ENCODE measurements around the gene CEP112.

The CEP112 gene

GRCh38 chr17:65754630-65755029 lies 437.3 kb downstream of the CEP112 start:
- TF ChIP-seq EZH2 (optimal IDR thresholded peaks at IDR 0.05; ENCODE audit: low read depth, low read length) (no peak), CTCF (IDR thresholded peaks at IDR 0.05; ENCODE audit: low read length) (no peak), EZH2phosphoT487 (IDR thresholded peaks at IDR 0.05; ENCODE audit: low read length) (no peak)
- Histone ChIP-seq H3K27me3 (replicated peaks; ENCODE audit: insufficient read depth, low read length) (no peaks in the 10 kb centered on the region), H3F3A (ENCODE audit: insufficient read depth, low read length) (peaks cover 10% of the 10 kb centered on the region), H3K4me1 (ENCODE audit: low read length) (peaks cover 23% of the 10 kb centered on the region), H3K4me3 (ENCODE audit: low read length) (no peak overlapping the region), H3K27ac (ENCODE audit: low read length) (no peak overlapping the region), H3K36me3 (replicated peaks; ENCODE audit: insufficient read depth, low read length) (no peaks in the 10 kb centered on the region), H3K9me3 (replicated peaks; ENCODE audit: insufficient read depth, low read length) (no peaks in the 10 kb centered on the region), H2AFZ (ENCODE audit: low read length) (no peak overlapping the region), H3K4me2 (ENCODE audit: low read depth, low read length) (no peak overlapping the region), H3K79me2 (ENCODE audit: low read length) (no peaks in the 10 kb centered on the region), H4K20me1 (ENCODE audit: insufficient read depth, low read length) (no peaks in the 10 kb centered on the region), H3K9me2 (replicated peaks; ENCODE audit: insufficient read depth, low read length) (no peaks in the 10 kb centered on the region), H3K9ac (ENCODE audit: low read length) (no peak overlapping the region)
- no peak for DNase-seq

GRCh38 chr17:65754081-65754480 lies 437.9 kb downstream of the CEP112 start:
- H3K9me2 ChIP-seq (replicated peaks; ENCODE audit: insufficient read depth, low read length) = no peaks in the 10 kb centered on the region
- no peak overlapping the region for H3K9ac ChIP-seq (ENCODE audit: low read length)

GRCh38 chr17:65753348-65753747 lies 438.6 kb downstream of the CEP112 start:
- H3K9me3 ChIP-seq (replicated peaks; ENCODE audit: insufficient read depth, low read length) = no peaks in the 10 kb centered on the region
- H3K9ac ChIP-seq (ENCODE audit: low read length) = no peak overlapping the region
- no peak for DNase-seq

More at GRCh38 chr17:65754081-65754480, 437.9 kb downstream of the CEP112 start:
- TF ChIP-seq CTCF (IDR thresholded peaks at IDR 0.05; ENCODE audit: low read length) (no peak), EZH2 (optimal IDR thresholded peaks at IDR 0.05; ENCODE audit: low read depth, low read length) (no peak), EZH2phosphoT487 (IDR thresholded peaks at IDR 0.05; ENCODE audit: low read length) (no peak)
- Histone ChIP-seq H3F3A (ENCODE audit: insufficient read depth, low read length) (peaks cover 10% of the 10 kb centered on the region), H2AFZ (ENCODE audit: low read length) (no peak overlapping the region), H3K9me3 (replicated peaks; ENCODE audit: insufficient read depth, low read length) (no peaks in the 10 kb centered on the region), H3K4me1 (ENCODE audit: low read length) (peaks cover 23% of the 10 kb centered on the region), H3K27me3 (replicated peaks; ENCODE audit: insufficient read depth, low read length) (no peaks in the 10 kb centered on the region), H3K36me3 (replicated peaks; ENCODE audit: insufficient read depth, low read length) (no peaks in the 10 kb centered on the region), H3K4me2 (ENCODE audit: low read depth, low read length) (no peak overlapping the region), H3K27ac (ENCODE audit: low read length) (no peak overlapping the region), H4K20me1 (ENCODE audit: insufficient read depth, low read length) (no peaks in the 10 kb centered on the region), H3K79me2 (ENCODE audit: low read length) (no peaks in the 10 kb centered on the region), H3K4me3 (ENCODE audit: low read length) (no peak overlapping the region)
- DNase-seq = no peak

More at GRCh38 chr17:65753348-65753747, 438.6 kb downstream of the CEP112 start:
- peaks cover 10% of the 10 kb centered on the region for H3F3A ChIP-seq (ENCODE audit: insufficient read depth, low read length)
- H3K27ac ChIP-seq (ENCODE audit: low read length) = no peak overlapping the region
- no peaks in the 10 kb centered on the region for H3K9me2 ChIP-seq (replicated peaks; ENCODE audit: insufficient read depth, low read length)
- no peak overlapping the region for H3K4me3 ChIP-seq (ENCODE audit: low read length)
- no peaks in the 10 kb centered on the region for H4K20me1 ChIP-seq (ENCODE audit: insufficient read depth, low read length)
- H3K36me3 ChIP-seq (replicated peaks; ENCODE audit: insufficient read depth, low read length) = no peaks in the 10 kb centered on the region
- peaks cover 23% of the 10 kb centered on the region for H3K4me1 ChIP-seq (ENCODE audit: low read length)
- no peaks in the 10 kb centered on the region for H3K79me2 ChIP-seq (ENCODE audit: low read length)
- H3K27me3 ChIP-seq (replicated peaks; ENCODE audit: insufficient read depth, low read length) = no peaks in the 10 kb centered on the region
- no peak overlapping the region for H2AFZ ChIP-seq (ENCODE audit: low read length)
- no peak overlapping the region for H3K4me2 ChIP-seq (ENCODE audit: low read depth, low read length)
- no peak for TF ChIP-seq CTCF (IDR thresholded peaks at IDR 0.05; ENCODE audit: low read length)
- no peak for TF ChIP-seq EZH2 (optimal IDR thresholded peaks at IDR 0.05; ENCODE audit: low read depth, low read length)
- no peak for TF ChIP-seq EZH2phosphoT487 (IDR thresholded peaks at IDR 0.05; ENCODE audit: low read length)

Measured in MM.1S (cell line).